ENCODE results near the gene BCAS3. TPM values are rescaled to one million over a fixed set of nuclear protein-coding genes. Genes with fewer than 3 reads are reported as not detected.

BCAS3 gene
- total RNA-seq, 2 experiments from 2014 or later: 13.7 to 25.8 TPM

GRCh38 chr17:61381537-61381936 lies 703.9 kb downstream of the BCAS3 start:
- no peak overlapping the region for H3K4me3 Mint-ChIP-seq
- no peaks in the 10 kb centered on the region for H3K9me3 Mint-ChIP-seq (ENCODE audit: low read depth)
- CTCF ChIA-PET: no interaction called here
- no peaks in the 10 kb centered on the region for H3K4me1 Mint-ChIP-seq
- H3K36me3 Mint-ChIP-seq: no peaks in the 10 kb centered on the region
- H3K27ac Mint-ChIP-seq: no peak overlapping the region
- H3K27me3 Mint-ChIP-seq: no peaks in the 10 kb centered on the region
- ATAC-seq: no peak
- DNase-seq: no peak

GRCh38 chr17:61382796-61383688 lies 705.4 kb downstream of the BCAS3 start:
- no peak for DNase-seq
- ATAC-seq: no peak
- H3K9me3 Mint-ChIP-seq (ENCODE audit: low read depth): no peaks in the 10 kb centered on the region
- H3K27me3 Mint-ChIP-seq: no peaks in the 10 kb centered on the region
- no peak overlapping the region for H3K4me3 Mint-ChIP-seq
- H3K4me1 Mint-ChIP-seq: no peaks in the 10 kb centered on the region
- CTCF ChIA-PET: no interaction called here
- no peaks in the 10 kb centered on the region for H3K36me3 Mint-ChIP-seq
- H3K27ac Mint-ChIP-seq: no peak overlapping the region

GRCh38 chr17:61383689-61384201 lies 706.1 kb downstream of the BCAS3 start:
- H3K4me1 Mint-ChIP-seq: no peaks in the 10 kb centered on the region
- no peaks in the 10 kb centered on the region for H3K36me3 Mint-ChIP-seq
- no peaks in the 10 kb centered on the region for H3K27me3 Mint-ChIP-seq
- H3K4me3 Mint-ChIP-seq: no peak overlapping the region
- H3K9me3 Mint-ChIP-seq (ENCODE audit: low read depth): no peaks in the 10 kb centered on the region
- CTCF ChIA-PET: interaction anchor here (1.2 kb wide), 1 partner anchor 13 kb away, joined by 3 read pairs; no protein-coding TSS in a partner anchor
- H3K27ac Mint-ChIP-seq: no peak overlapping the region
- DNase-seq (no peak), ATAC-seq (no peak)

GRCh38 chr17:61384354-61384691 lies 706.7 kb downstream of the BCAS3 start:
- no peak for ATAC-seq
- Mint-ChIP-seq H3K36me3 (no peaks in the 10 kb centered on the region), H3K27ac (no peak overlapping the region), H3K4me3 (no peak overlapping the region), H3K9me3 (ENCODE audit: low read depth) (no peaks in the 10 kb centered on the region), H3K27me3 (no peaks in the 10 kb centered on the region), H3K4me1 (no peaks in the 10 kb centered on the region)
- CTCF ChIA-PET: interaction anchor here (1.2 kb wide), 1 partner anchor 12 kb away, joined by 3 read pairs; no protein-coding TSS in a partner anchor
- no peak for DNase-seq

GRCh38 chr17:61384692-61385576 lies 707.3 kb downstream of the BCAS3 start:
- no peak for DNase-seq
- Mint-ChIP-seq H3K27ac (no peak overlapping the region), H3K9me3 (ENCODE audit: low read depth) (no peaks in the 10 kb centered on the region), H3K4me3 (no peak overlapping the region), H3K36me3 (no peaks in the 10 kb centered on the region), H3K4me1 (no peaks in the 10 kb centered on the region), H3K27me3 (no peaks in the 10 kb centered on the region)
- CTCF ChIA-PET: interaction anchor here (1.2 kb wide), 1 partner anchor 11 kb away, joined by 3 read pairs; no protein-coding TSS in a partner anchor
- no peak for ATAC-seq

- Mint-ChIP-seq H3K9me3 (ENCODE audit: low read depth) (no peaks in the 10 kb centered on the region), H3K27me3 (no peaks in the 10 kb centered on the region), H3K4me3 (no peak overlapping the region), H3K36me3 (no peaks in the 10 kb centered on the region), H3K4me1 (no peaks in the 10 kb centered on the region), H3K27ac (no peak overlapping the region)
- ATAC-seq: no peak
- CTCF ChIA-PET: no interaction called here
- DNase-seq: no peak
Measured at GRCh38 chr17:61385577-61386236, 708.1 kb downstream of the BCAS3 start.

GRCh38 chr17:61386251-61386650 lies 708.6 kb downstream of the BCAS3 start:
- Mint-ChIP-seq H3K4me3 (no peak overlapping the region), H3K27me3 (no peaks in the 10 kb centered on the region), H3K4me1 (no peaks in the 10 kb centered on the region), H3K27ac (no peak overlapping the region), H3K36me3 (no peaks in the 10 kb centered on the region), H3K9me3 (ENCODE audit: low read depth) (no peaks in the 10 kb centered on the region)
- DNase-seq (no peak), ATAC-seq (no peak)
- CTCF ChIA-PET: no interaction called here

- DNase-seq (no peak), ATAC-seq (no peak)
- Mint-ChIP-seq H3K27me3 (no peaks in the 10 kb centered on the region), H3K4me3 (no peak overlapping the region), H3K4me1 (no peaks in the 10 kb centered on the region), H3K36me3 (no peaks in the 10 kb centered on the region), H3K9me3 (ENCODE audit: low read depth) (no peaks in the 10 kb centered on the region), H3K27ac (no peak overlapping the region)
- CTCF ChIA-PET: interaction anchor here (1.2 to 1.4 kb wide), 2 partner anchors 328 to 415 kb away, joined by 3 to 5 read pairs; no protein-coding TSS in a partner anchor
Measured at GRCh38 chr17:61387011-61387410, 709.4 kb downstream of the BCAS3 start.

- ATAC-seq: no peak
- no peak for DNase-seq
- CTCF ChIA-PET: interaction anchor here (1.2 to 1.4 kb wide), 2 partner anchors 328 to 416 kb away, joined by 3 to 5 read pairs; no protein-coding TSS in a partner anchor
- Mint-ChIP-seq H3K27me3 (no peaks in the 10 kb centered on the region), H3K9me3 (ENCODE audit: low read depth) (no peaks in the 10 kb centered on the region), H3K4me1 (no peaks in the 10 kb centered on the region), H3K4me3 (no peak overlapping the region), H3K27ac (no peak overlapping the region), H3K36me3 (no peaks in the 10 kb centered on the region)
Measured at GRCh38 chr17:61387511-61388305, 710.1 kb downstream of the BCAS3 start.

- Mint-ChIP-seq H3K27me3 (no peaks in the 10 kb centered on the region), H3K27ac (no peak overlapping the region), H3K4me1 (no peaks in the 10 kb centered on the region), H3K4me3 (no peak overlapping the region), H3K9me3 (ENCODE audit: low read depth) (no peaks in the 10 kb centered on the region), H3K36me3 (no peaks in the 10 kb centered on the region)
- DNase-seq (no peak), ATAC-seq (no peak)
- CTCF ChIA-PET: interaction anchor here (0.9 to 3.0 kb wide), 5 partner anchors 13 to 668 kb away, joined by 3 to 8 read pairs (median 4); no protein-coding TSS in a partner anchor
Measured at GRCh38 chr17:61388561-61389356, 711.1 kb downstream of the BCAS3 start.

GRCh38 chr17:61389670-61390478 lies 712.2 kb downstream of the BCAS3 start:
- CTCF ChIA-PET: interaction anchor here (0.6 to 3.0 kb wide), 11 partner anchors 15 to 669 kb away, joined by 3 to 8 read pairs (median 3); no protein-coding TSS in a partner anchor
- Mint-ChIP-seq H3K9me3 (ENCODE audit: low read depth) (no peaks in the 10 kb centered on the region), H3K4me1 (no peaks in the 10 kb centered on the region), H3K27me3 (peaks cover 6% of the 10 kb centered on the region), H3K4me3 (no peak overlapping the region), H3K27ac (no peak overlapping the region), H3K36me3 (no peaks in the 10 kb centered on the region)
- ATAC-seq (peak; percentile 67), DNase-seq (no peak)

All from activated CD8-positive, alpha-beta memory T cell treated with anti-CD3 and anti-CD28 coated beads, Interleukin-2, amount 10 ng/mL, durations not matched to agents 7 days and 5 days (primary cell).